Heart left ventricle (tissue), 13 donors: Measurements from ENCODE around the gene EMP1.

Experiments
- POLR2A ChIP-seq, 2 donors: fragments of 450-650 bp; IDR thresholded peaks; one replicate each; pipeline ENCODE4 v1.6.1; 2017; ENCODE audit warnings: antibody characterized with exemption in 2 of 2, mild to moderate bottlenecking in 2 of 2, moderate library complexity in 2 of 2
- TF ChIP-seq, protein P1 (sequence below), 12 donors: fragments of 200-600 bp; sonication (generic) in 4 of 12; IDR thresholded peaks; one replicate each; pipeline versions ENCODE4 v1.5.0 to v1.8.0; 2018 to 2022; ENCODE audit warnings: antibody characterized with exemption in 12 of 12, mild to moderate bottlenecking in 5 of 12
- donor health status: ischemic (EF 13 %, LVEDD 7.1; RV severe dilation, severe dysfunction).
- donor health status: DM: no; HTN: yes; CAD: no.
- donor health status: DM: no; HTN: no; CAD: no.
- donor health status: ischemic (EF 25% LVEDD 6.9; RV normal size, moderate dysfunction).
- donor health status: ischemic (EF 25% LVEDD 5.7; RV mildly dilated, moderate dysfunction).
- donor health status: ischemic (EF 35%, LVEDD 5.7; RV mildly dilated, moderate dysfunction).
- donor health status: nonischemic (EF 11% LVEDD 7.7; RV severe dilation, severe dysfunction).
- donor health status: DM: yes; HTN: yes; CAD: no.
- donor health status: PGD.
- donor health status: ischemic (EF 29% LVEDD 5.4; RV normal size, mild dysfunction).
- donor health status: nonischemic (EF 23%, LVEDD 6.1; RV moderate dilation, normal function).

DNA sequence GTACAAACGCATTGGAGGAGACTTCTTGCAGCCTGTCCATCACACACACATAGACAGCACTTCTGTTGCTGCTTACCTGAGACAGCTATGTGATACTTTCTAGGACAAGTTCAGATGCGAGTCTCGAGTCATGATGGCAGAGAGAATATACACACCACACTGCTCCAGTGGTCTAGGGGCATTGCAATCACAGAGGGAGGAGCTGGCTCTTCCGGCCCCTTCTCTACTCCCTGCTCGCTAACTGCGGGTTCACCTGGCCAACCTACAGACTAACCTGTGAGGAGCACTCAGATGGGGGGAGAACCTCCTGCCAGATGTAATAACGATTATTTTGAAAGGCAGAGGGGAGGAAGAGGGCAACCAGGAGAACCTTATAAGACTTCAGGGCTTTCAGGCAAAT lies 30.7 kb downstream of the EMP1 start:
- TF ChIP-seq, protein P1, sequence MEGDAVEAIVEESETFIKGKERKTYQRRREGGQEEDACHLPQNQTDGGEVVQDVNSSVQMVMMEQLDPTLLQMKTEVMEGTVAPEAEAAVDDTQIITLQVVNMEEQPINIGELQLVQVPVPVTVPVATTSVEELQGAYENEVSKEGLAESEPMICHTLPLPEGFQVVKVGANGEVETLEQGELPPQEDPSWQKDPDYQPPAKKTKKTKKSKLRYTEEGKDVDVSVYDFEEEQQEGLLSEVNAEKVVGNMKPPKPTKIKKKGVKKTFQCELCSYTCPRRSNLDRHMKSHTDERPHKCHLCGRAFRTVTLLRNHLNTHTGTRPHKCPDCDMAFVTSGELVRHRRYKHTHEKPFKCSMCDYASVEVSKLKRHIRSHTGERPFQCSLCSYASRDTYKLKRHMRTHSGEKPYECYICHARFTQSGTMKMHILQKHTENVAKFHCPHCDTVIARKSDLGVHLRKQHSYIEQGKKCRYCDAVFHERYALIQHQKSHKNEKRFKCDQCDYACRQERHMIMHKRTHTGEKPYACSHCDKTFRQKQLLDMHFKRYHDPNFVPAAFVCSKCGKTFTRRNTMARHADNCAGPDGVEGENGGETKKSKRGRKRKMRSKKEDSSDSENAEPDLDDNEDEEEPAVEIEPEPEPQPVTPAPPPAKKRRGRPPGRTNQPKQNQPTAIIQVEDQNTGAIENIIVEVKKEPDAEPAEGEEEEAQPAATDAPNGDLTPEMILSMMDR (IDR thresholded peaks at IDR 0.05): no peak
- TF ChIP-seq POLR2A (IDR thresholded peaks at IDR 0.05): no peak
